Karpas-422 (cell line): ENCODE measurements around the gene STK32C. TPM values are rescaled to one million over a fixed set of nuclear protein-coding genes. Genes with fewer than 3 reads are reported as not detected.

Experiments used
- DNase-seq: peaks from one replicate; pipeline ENCODE4 v3.0.0-alpha.2; 2015
- H2AFZ ChIP-seq: fragments of 200-600 bp; sonication (generic); 2 replicates; pipeline ENCODE4 v1.6.1; 2014; ENCODE audit warnings: antibody characterized with exemption, low read length, mixed read lengths
- H3K27ac ChIP-seq: fragments of 200-600 bp; sonication (generic); 2 replicates; pipeline ENCODE4 v1.5.1; 2014; ENCODE audit warnings: mild to moderate bottlenecking, low read length, moderate library complexity
- H3K27me3 ChIP-seq: fragments of 200-600 bp; sonication (generic); 2 replicates; pipeline ENCODE4 v1.6.1; 2014; ENCODE audit warnings: low read length, mixed read lengths
- H3K36me3 ChIP-seq: fragments of 200-600 bp; sonication (generic); 2 replicates; pipeline ENCODE4 v1.6.1; 2014; ENCODE audit warnings: low read length, mixed read lengths; ENCODE audit not compliant: insufficient read depth
- H3K4me1 ChIP-seq: fragments of 200-600 bp; sonication (generic); 2 replicates; pipeline ENCODE4 v1.6.1; 2014; ENCODE audit warnings: mild to moderate bottlenecking, low read length, mixed read lengths
- H3K4me2 ChIP-seq: fragments of 200-600 bp; sonication (generic); 2 replicates; pipeline ENCODE4 v1.6.1; 2014; ENCODE audit warnings: low read length, low read depth, mild to moderate bottlenecking; ENCODE audit not compliant: poor library complexity, severe bottlenecking
- H3K4me3 ChIP-seq: fragments of 200-600 bp; sonication (generic); 2 replicates; pipeline ENCODE4 v1.5.1; 2014; ENCODE audit warnings: mild to moderate bottlenecking, antibody characterized with exemption, low read length, mixed read lengths
- H3K79me2 ChIP-seq: fragments of 200-600 bp; sonication (generic); 2 replicates; pipeline ENCODE4 v1.6.1; 2014; ENCODE audit warnings: mild to moderate bottlenecking, low read length, mixed read lengths
- H3K9ac ChIP-seq: fragments of 200-600 bp; sonication (generic); 2 replicates; pipeline ENCODE4 v1.6.0; 2014; ENCODE audit warnings: low read length
- H3K9me2 ChIP-seq: fragments of 200-600 bp; sonication (generic), shearing (Covaris generic); replicated peaks from 2 replicates; pipeline ENCODE4 v1.6.0; 2014; ENCODE audit warnings: mild to moderate bottlenecking, low read length, moderate library complexity; ENCODE audit not compliant: insufficient read depth
- H3K9me3 ChIP-seq: fragments of 300-700, 200-600 bp; sonication (generic); 2 replicates; pipeline ENCODE4 v1.6.1; 2014; ENCODE audit warnings: low read length, mixed read lengths
- H4K20me1 ChIP-seq: fragments of 200-600 bp; sonication (generic); 2 replicates; pipeline ENCODE4 v1.6.1; 2014; ENCODE audit warnings: mild to moderate bottlenecking, antibody characterized with exemption, low read length, low read depth; ENCODE audit not compliant: insufficient read depth
- total RNA-seq: library from RNA; depleted of rRNA; stranded (reverse); fragments of >200 nt; shearing (Covaris generic); gene quantifications from 2 replicates; pipeline ENCODE4 v1.2.3, GENCODE V29; 2014; ENCODE audit warnings: low replicate concordance

STK32C gene
- total RNA-seq, 1 experiment from 2014 or later = 8.4 TPM

DNA sequence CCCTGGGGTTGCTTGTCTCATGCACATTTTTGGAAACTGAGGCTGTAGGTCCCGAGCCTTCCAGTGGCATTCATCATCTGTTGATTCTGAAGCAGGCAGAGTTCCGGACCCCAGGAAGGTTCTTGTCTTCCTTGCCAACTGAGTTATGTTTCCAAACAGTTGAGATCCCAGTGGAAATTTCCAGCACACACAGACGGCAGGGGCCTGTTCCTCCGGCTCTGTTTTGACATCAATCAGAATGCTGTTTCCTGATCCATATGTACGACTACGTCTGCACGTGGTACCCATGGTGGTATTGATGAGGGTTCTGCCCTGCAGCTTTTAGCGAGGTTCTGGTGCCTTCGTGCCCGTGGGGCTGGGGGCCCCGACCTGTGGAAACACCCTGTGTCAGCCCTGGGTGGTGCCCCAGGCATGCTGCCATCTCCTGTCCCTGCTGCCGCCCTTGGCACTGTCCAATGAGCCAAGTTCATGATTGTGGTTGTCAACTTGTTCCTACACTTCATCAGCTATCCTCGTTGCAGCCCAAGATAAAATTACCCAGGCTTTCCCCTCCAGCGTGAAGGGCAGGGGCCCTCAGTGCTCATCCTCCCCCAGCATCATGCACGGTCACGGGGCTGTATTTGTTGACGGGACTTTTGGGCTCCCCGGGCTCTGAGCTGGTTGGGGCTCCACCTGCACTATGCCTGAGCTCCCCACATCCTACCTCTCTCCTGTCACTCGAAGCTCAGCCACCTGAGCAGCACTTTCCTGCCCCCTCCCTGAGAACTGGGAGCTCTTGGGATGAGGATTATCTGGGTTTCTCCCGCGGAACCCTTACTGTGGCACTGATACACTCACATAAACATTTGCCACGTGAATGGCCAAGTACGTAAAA lies 128.8 kb downstream of the STK32C start:
- H3K9me2 ChIP-seq = no peaks in the 10 kb centered on the region
- H3K27ac ChIP-seq = no peak overlapping the region
- no peaks in the 10 kb centered on the region for H3K27me3 ChIP-seq
- no peak overlapping the region for H3K9ac ChIP-seq
- no peaks in the 10 kb centered on the region for H3K36me3 ChIP-seq
- H3K4me2 ChIP-seq = no peak overlapping the region
- no peaks in the 10 kb centered on the region for H4K20me1 ChIP-seq
- no peaks in the 10 kb centered on the region; the same call in 1 of the 2 replicates for H3K9me3 ChIP-seq
- DNase-seq = no peak
- no peak overlapping the region for H2AFZ ChIP-seq
- no peaks in the 10 kb centered on the region for H3K4me1 ChIP-seq
- H3K4me3 ChIP-seq = no peak overlapping the region
- H3K79me2 ChIP-seq = no peaks in the 10 kb centered on the region

DNA sequence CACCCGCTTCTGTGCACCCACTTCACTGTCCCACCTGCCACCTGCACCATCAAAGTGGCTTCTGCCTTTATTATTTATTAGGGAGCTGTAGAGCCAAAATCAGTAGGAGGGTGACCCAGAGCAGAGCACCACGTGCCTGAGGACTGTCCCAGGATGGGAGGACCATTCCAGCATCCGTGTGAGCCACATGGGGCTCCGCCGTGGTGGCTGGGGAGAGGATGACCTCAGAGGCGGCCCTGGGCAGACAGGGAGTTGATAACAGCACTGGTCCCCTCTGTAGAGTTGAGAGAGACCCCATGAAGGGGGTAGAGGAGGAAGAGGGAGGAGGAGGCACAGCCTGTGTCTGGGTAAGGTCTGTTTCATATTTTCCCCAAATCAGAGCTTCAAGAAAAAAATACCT lies 129.7 kb downstream of the STK32C start:
- Histone ChIP-seq H3K9me2 (no peaks in the 10 kb centered on the region), H3K27me3 (no peaks in the 10 kb centered on the region)

GRCh38 chr10:132176623-132177500 lies 130.9 kb downstream of the STK32C start:
- no peaks in the 10 kb centered on the region for H3K4me1 ChIP-seq
- H2AFZ ChIP-seq = no peak overlapping the region
- no peaks in the 10 kb centered on the region for H3K27me3 ChIP-seq
- no peaks in the 10 kb centered on the region for H3K36me3 ChIP-seq
- H3K9me2 ChIP-seq = no peaks in the 10 kb centered on the region
- H3K4me2 ChIP-seq = no peak overlapping the region
- H3K4me3 ChIP-seq = no peak overlapping the region
- DNase-seq = no peak
- H3K9me3 ChIP-seq = peaks cover 4% of the 10 kb centered on the region; the same call in 1 of the 2 replicates
- no peak overlapping the region for H3K9ac ChIP-seq
- no peaks in the 10 kb centered on the region for H4K20me1 ChIP-seq
- no peaks in the 10 kb centered on the region for H3K79me2 ChIP-seq
- no peak overlapping the region for H3K27ac ChIP-seq

More for the DNA sequence above, 129.7 kb downstream of the STK32C start:
- no peaks in the 10 kb centered on the region for H4K20me1 ChIP-seq
- DNase-seq = no peak
- H3K9ac ChIP-seq = no peak overlapping the region
- H3K36me3 ChIP-seq = no peaks in the 10 kb centered on the region
- no peak overlapping the region for H3K27ac ChIP-seq
- H3K4me2 ChIP-seq = no peak overlapping the region
- H3K79me2 ChIP-seq = no peaks in the 10 kb centered on the region
- H3K4me3 ChIP-seq = no peak overlapping the region
- no peaks in the 10 kb centered on the region for H3K4me1 ChIP-seq
- H2AFZ ChIP-seq = no peak overlapping the region
- peaks cover 4% of the 10 kb centered on the region; the same call in 1 of the 2 replicates for H3K9me3 ChIP-seq

DNA sequence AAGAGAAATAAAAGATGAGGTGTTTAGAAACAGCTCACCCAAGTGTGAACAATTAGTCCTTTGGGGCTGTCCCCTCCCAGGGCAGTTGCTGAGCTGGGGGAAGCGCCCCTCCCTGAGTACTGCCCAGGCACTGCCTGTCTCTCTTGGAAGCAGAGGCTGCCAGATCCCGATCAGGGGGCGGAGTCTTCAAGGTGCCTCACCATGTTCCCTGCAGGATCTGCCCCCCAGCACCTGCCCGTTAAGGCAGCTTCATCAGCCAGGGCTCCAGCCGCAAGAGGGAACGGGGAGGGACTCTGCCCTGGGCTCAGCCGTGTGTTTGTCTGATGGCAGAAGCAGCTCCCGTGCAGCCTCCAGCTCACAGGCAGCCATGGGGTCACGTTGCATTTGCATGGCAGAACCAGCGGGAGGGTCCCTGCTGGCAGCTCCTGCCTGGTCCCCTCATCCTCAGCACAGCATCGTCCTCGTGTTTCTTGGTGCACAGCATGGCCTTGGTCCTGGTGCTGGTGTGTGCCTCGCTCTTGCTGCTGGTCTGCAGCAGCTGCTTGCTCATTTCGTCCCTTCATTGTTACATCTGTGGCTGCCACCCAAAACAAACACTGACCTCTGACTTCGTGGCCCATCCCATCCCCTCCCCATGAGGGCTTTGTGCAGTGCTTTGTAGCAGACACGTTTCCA lies 131.7 kb downstream of the STK32C start:
- Histone ChIP-seq H3K27me3 (no peaks in the 10 kb centered on the region), H3K4me2 (no peak overlapping the region), H3K9me2 (no peaks in the 10 kb centered on the region), H4K20me1 (no peaks in the 10 kb centered on the region), H2AFZ (no peak overlapping the region), H3K79me2 (no peaks in the 10 kb centered on the region), H3K4me3 (no peak overlapping the region), H3K9me3 (peaks cover 4% of the 10 kb centered on the region; the same call in 1 of the 2 replicates), H3K36me3 (no peaks in the 10 kb centered on the region), H3K27ac (no peak overlapping the region), H3K4me1 (no peaks in the 10 kb centered on the region), H3K9ac (no peak overlapping the region)
- no peak for DNase-seq

DNA sequence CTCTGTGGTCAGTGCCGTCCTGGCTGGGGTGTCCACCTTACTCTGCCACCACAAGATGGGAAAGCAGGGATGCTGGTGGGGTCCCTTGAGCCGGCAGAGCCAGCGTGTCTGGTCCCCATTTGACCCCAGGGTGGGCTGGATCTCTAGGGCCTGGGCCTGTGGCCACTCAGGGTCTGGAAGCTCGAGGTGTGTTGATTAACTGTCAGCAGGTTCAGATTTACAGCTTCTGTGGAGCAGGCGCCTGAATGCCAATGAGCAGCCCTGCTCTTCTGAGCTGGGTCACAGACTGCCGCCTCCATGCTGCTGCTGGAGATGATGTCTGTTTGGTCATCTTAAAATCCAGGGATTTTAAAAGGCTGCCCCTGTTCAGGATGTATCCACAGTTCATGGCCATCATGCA lies 132.3 kb downstream of the STK32C start:
- Histone ChIP-seq H3K9ac (no peak overlapping the region), H4K20me1 (no peaks in the 10 kb centered on the region), H3K4me2 (no peak overlapping the region), H3K27ac (no peak overlapping the region), H3K36me3 (no peaks in the 10 kb centered on the region), H3K9me3 (peaks cover 4% of the 10 kb centered on the region; the same call in 1 of the 2 replicates), H3K4me1 (no peaks in the 10 kb centered on the region), H3K27me3 (no peaks in the 10 kb centered on the region), H2AFZ (no peak overlapping the region), H3K4me3 (no peak overlapping the region), H3K79me2 (no peaks in the 10 kb centered on the region), H3K9me2 (no peaks in the 10 kb centered on the region)
- no peak for DNase-seq

DNA sequence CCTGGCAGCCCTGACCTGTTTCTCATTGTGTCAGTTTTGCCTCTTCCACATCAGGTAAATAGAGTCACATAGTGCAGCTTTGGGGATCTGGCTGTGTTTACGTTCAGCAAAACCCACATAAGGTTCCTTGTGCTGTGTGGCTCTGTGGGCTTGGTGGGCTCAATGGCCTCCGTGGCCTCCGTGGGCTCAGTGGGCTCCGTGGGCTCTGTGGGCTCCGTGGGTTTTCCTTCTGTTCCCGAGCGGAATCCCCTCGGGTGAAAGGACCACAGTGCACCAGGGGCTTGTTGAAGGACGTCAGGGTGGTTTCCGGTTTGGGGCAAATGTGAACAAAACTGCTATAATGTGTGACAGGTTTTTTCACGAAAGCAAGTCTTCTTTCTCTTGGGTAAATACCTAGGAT lies 133.5 kb downstream of the STK32C start:
- no peak overlapping the region for H3K4me3 ChIP-seq

GRCh38 chr10:132173185-132173584 lies 134.6 kb downstream of the STK32C start:
- DNase-seq = no peak
- Histone ChIP-seq H3K4me1 (no peaks in the 10 kb centered on the region), H3K9me3 (peaks cover 4% of the 10 kb centered on the region; the same call in 1 of the 2 replicates), H2AFZ (no peak overlapping the region), H3K4me3 (no peak overlapping the region), H3K9me2 (no peaks in the 10 kb centered on the region), H3K4me2 (no peak overlapping the region), H3K9ac (no peak overlapping the region), H3K79me2 (no peaks in the 10 kb centered on the region), H4K20me1 (no peaks in the 10 kb centered on the region), H3K27ac (no peak overlapping the region), H3K36me3 (no peaks in the 10 kb centered on the region), H3K27me3 (no peaks in the 10 kb centered on the region)

More for the DNA sequence above, 133.5 kb downstream of the STK32C start:
- no peaks in the 10 kb centered on the region for H3K79me2 ChIP-seq
- no peaks in the 10 kb centered on the region for H3K27me3 ChIP-seq
- H3K9me2 ChIP-seq = no peaks in the 10 kb centered on the region
- no peaks in the 10 kb centered on the region for H4K20me1 ChIP-seq
- H3K36me3 ChIP-seq = no peaks in the 10 kb centered on the region
- H3K9me3 ChIP-seq = peaks cover 4% of the 10 kb centered on the region; the same call in 1 of the 2 replicates
- H3K4me2 ChIP-seq = no peak overlapping the region
- H3K27ac ChIP-seq = no peak overlapping the region
- H3K4me1 ChIP-seq = no peaks in the 10 kb centered on the region
- no peak overlapping the region for H3K9ac ChIP-seq
- H2AFZ ChIP-seq = no peak overlapping the region
- DNase-seq = no peak
